GM21576 (cell line): ENCODE results near the gene TTC12.

ENCODE experiments used
- ATAC-seq: cut with Tn5 transposase; IDR thresholded peaks from one replicate; pipeline ENCODE4 v1.9.1; 2021; ENCODE audit warnings: mild to moderate bottlenecking, moderate library complexity; ENCODE audit not compliant: unreplicated experiment

The TTC12 gene

GRCh38 chr11:113400631-113401230, 86.3 kb downstream of the TTC12 start:
- no peak for ATAC-seq

GRCh38 chr11:113401718-113402117, 87.3 kb downstream of the TTC12 start:
- ATAC-seq, result no peak

GRCh38 chr11:113404859-113405430, 90.6 kb downstream of the TTC12 start:
- no peak for ATAC-seq

- no peak for ATAC-seq
These were observed 91.5 kb downstream of the TTC12 start for GRCh38 chr11:113405724-113406478.

GRCh38 chr11:113407163-113407562, 92.8 kb downstream of the TTC12 start:
- no peak for ATAC-seq

GRCh38 chr11:113408206-113408605, 93.8 kb downstream of the TTC12 start:
- ATAC-seq, result no peak

- ATAC-seq, result no peak
These were observed 94.5 kb downstream of the TTC12 start for GRCh38 chr11:113408887-113409286.

- no peak for ATAC-seq
These were observed 95.1 kb downstream of the TTC12 start for GRCh38 chr11:113409526-113409925.

- no peak for ATAC-seq
These were observed 96.2 kb downstream of the TTC12 start for GRCh38 chr11:113410414-113411135.

GRCh38 chr11:113411536-113411935, 97.2 kb downstream of the TTC12 start:
- no peak for ATAC-seq

- no peak for ATAC-seq
These were observed 98.3 kb downstream of the TTC12 start for GRCh38 chr11:113412675-113413074.

- no peak for ATAC-seq
These were observed 101.0 kb downstream of the TTC12 start for GRCh38 chr11:113415343-113415742.
